Mammary epithelial cell (primary cell): ENCODE measurements around the gene KRT35.

Experiments used
- EZH2 ChIP-seq: IDR thresholded peaks from 2 replicates; pipeline ENCODE4 v1.6.1; 2012; ENCODE audit warnings: low read length, inconsistent platforms, borderline replicate concordance
- TF ChIP-seq, protein P1 (sequence below), 2 donors: IDR thresholded peaks in 1 of 2; conservative IDR thresholded peaks in 1 of 2; 2 replicates each; pipeline ENCODE4 v1.5.1; 2011 to 2012; ENCODE audit warnings: inconsistent platforms in 2 of 2, low read length in 2 of 2, mild to moderate bottlenecking in 2 of 2, control low read depth in 1 of 2, low read depth in 1 of 2; ENCODE audit not compliant: insufficient read depth in 1 of 2; ENCODE audit errors: extremely low read depth in 1 of 2

DNA sequence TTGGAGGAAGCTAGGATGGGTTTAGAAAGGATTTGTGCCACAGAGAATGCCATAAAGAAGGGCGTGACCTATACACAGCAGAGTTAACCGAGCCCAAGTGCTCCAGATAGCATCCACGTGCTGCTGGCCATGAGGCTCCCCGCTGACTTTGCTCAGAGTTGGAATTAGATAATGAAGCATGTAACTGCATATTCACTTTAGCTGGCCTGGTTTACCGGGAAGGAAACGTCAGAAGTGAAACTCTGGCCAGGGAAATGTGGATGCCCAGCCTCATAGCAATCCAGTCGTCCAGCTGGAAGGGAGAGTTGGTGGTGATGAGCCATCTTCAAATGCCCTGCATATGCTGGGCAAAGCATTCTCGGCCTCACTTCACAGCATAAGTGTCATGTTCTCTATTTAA lies 6.1 kb downstream of the KRT35 start:
- TF ChIP-seq, protein P1, sequence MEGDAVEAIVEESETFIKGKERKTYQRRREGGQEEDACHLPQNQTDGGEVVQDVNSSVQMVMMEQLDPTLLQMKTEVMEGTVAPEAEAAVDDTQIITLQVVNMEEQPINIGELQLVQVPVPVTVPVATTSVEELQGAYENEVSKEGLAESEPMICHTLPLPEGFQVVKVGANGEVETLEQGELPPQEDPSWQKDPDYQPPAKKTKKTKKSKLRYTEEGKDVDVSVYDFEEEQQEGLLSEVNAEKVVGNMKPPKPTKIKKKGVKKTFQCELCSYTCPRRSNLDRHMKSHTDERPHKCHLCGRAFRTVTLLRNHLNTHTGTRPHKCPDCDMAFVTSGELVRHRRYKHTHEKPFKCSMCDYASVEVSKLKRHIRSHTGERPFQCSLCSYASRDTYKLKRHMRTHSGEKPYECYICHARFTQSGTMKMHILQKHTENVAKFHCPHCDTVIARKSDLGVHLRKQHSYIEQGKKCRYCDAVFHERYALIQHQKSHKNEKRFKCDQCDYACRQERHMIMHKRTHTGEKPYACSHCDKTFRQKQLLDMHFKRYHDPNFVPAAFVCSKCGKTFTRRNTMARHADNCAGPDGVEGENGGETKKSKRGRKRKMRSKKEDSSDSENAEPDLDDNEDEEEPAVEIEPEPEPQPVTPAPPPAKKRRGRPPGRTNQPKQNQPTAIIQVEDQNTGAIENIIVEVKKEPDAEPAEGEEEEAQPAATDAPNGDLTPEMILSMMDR (conservative IDR thresholded peaks at IDR 0.05 in 1 of 2, IDR thresholded peaks at IDR 0.05 in 1 of 2; ENCODE audit: extremely low read depth in 1 of 2, insufficient read depth in 1 of 2, low read depth in 1 of 2, low read length in 2 of 2) = no peak
- TF ChIP-seq EZH2 = no peak
